Kidney tubule cell (primary cell): Measurements from ENCODE around the gene ZBP1.
"Not testable (repeated sequence)": the region's sequence is repeated elsewhere in the genome, so short reads cannot be mapped to it uniquely, and the experiment has no call there.

Experiments
- DNase-seq: peaks from one replicate; pipeline ENCODE4 v3.0.0-alpha.2; 2018; ENCODE audit warnings: low spot score

The ZBP1 gene

GRCh38 chr20:57647006-57647932 is 27.0 kb upstream of the ZBP1 start:
- DNase-seq: no peak

GRCh38 chr20:57638895-57639236 is 18.6 kb upstream of the ZBP1 start:
- DNase-seq: no peak

- DNase-seq: peak; percentile 92
Measured at GRCh38 chr20:57638173-57638894, 18.1 kb upstream of the ZBP1 start.

GRCh38 chr20:57633945-57634491 is 13.8 kb upstream of the ZBP1 start:
- peak; percentile 31 for DNase-seq

- no peak for DNase-seq
Measured at GRCh38 chr20:57632286-57632685, 12.1 kb upstream of the ZBP1 start.

GRCh38 chr20:57630061-57630460 is 9.8 kb upstream of the ZBP1 start:
- no peak for DNase-seq

GRCh38 chr20:57629491-57629901 is 9.3 kb upstream of the ZBP1 start:
- not testable (repeated sequence) for DNase-seq

- DNase-seq: not testable (repeated sequence)
Measured at GRCh38 chr20:57628962-57629308, 8.7 kb upstream of the ZBP1 start.

GRCh38 chr20:57628047-57628961 is 8.1 kb upstream of the ZBP1 start:
- DNase-seq: no peak

- no peak for DNase-seq
Measured at GRCh38 chr20:57627339-57627738, 7.1 kb upstream of the ZBP1 start.

- no peak for DNase-seq
Measured at GRCh38 chr20:57625978-57626377, 5.8 kb upstream of the ZBP1 start.

GRCh38 chr20:57625181-57625958 is 5.1 kb upstream of the ZBP1 start:
- DNase-seq: no peak

- no peak for DNase-seq
Measured at GRCh38 chr20:57624124-57624523, 3.9 kb upstream of the ZBP1 start.

- DNase-seq: peak; percentile 95
Measured at GRCh38 chr20:57622579-57623381, 2.6 kb upstream of the ZBP1 start.

GRCh38 chr20:57622201-57622570 is 2.0 kb upstream of the ZBP1 start:
- DNase-seq: no peak

- DNase-seq: no peak
Measured at GRCh38 chr20:57621421-57622200, 1.4 kb upstream of the ZBP1 start.

GRCh38 chr20:57620999-57621398 is 773 bp upstream of the ZBP1 start:
- DNase-seq: no peak

GRCh38 chr20:57619051-57619831 is 985 bp downstream of the ZBP1 start:
- no peak for DNase-seq

GRCh38 chr20:57618764-57619050 is 1.5 kb downstream of the ZBP1 start:
- no peak for DNase-seq
